Thyroid gland (tissue), 4 donors: Measurements from ENCODE around the gene ACVR1B. TPM values are rescaled to one million over a fixed set of nuclear protein-coding genes. Genes with fewer than 3 reads are reported as not detected.

Source experiments
- DNase-seq, 2 donors: peaks; one replicate each; pipeline ENCODE4 v3.0.0-alpha.2; 2019
- H3K27ac ChIP-seq, 3 donors: fragments of 200-600 bp; sonication (generic); 1 replicate in 2 of 3; 2 replicates in 1 of 3; pipeline ENCODE4 v1.5.1; 2016 to 2019; ENCODE audit warnings: mild to moderate bottlenecking in 1 of 3, moderate library complexity in 1 of 3
- H3K27me3 ChIP-seq: fragments of 200-600 bp; sonication (generic); one replicate; pipeline ENCODE4 v1.5.1; 2019
- H3K36me3 ChIP-seq, 2 donors: fragments of 200-600 bp; sonication (generic); one replicate each; pipeline ENCODE4 v1.5.1; 2016 to 2019
- H3K4me1 ChIP-seq, 2 donors: fragments of 200-600 bp; sonication (generic); one replicate each; pipeline ENCODE4 v1.5.1; 2017 to 2019
- H3K4me3 ChIP-seq, 3 donors: fragments of 200-600 bp; sonication (generic); replicated peaks in 1 of 3; 1 replicate in 2 of 3; 2 replicates in 1 of 3; pipeline ENCODE4 v1.5.1; 2016; ENCODE audit warnings: mild to moderate bottlenecking in 1 of 3
- H3K9me3 ChIP-seq: fragments of 200-600 bp; sonication (generic); one replicate; pipeline ENCODE4 v1.5.1; 2017
- POLR2A ChIP-seq, 2 donors: fragments of 450-650 bp; IDR thresholded peaks; one replicate each; pipeline ENCODE4 v1.6.1; 2017; ENCODE audit warnings: antibody characterized with exemption in 2 of 2, mild to moderate bottlenecking in 2 of 2, moderate library complexity in 1 of 2
- WGBS, 2 donors: methylation state at CpG; one replicate each; pipeline ENCODE4 v1.1.5; 2017; 5-methylcytosine and 5-hydroxymethylcytosine counted together
- intact Hi-C: fragments of 100-400 bp; cut with DNase I; formaldehyde crosslinking; loops from one replicate; pipeline ENCODE4 v1.15.1; 2023
- total RNA-seq, 4 donors: library from RNA; depleted of rRNA; stranded (reverse); fragments of >200 nt; gene quantifications; one replicate each; pipeline ENCODE4 v1.2.3, GENCODE V29; 2016
- TF ChIP-seq, protein P1 (sequence below), 6 experiments: fragments of 200-600 bp in 3 of 6; fragments of 450-650 bp in 3 of 6; sonication (generic) in 3 of 6; IDR thresholded peaks; one replicate each; pipeline ENCODE4 v1.5.1; 2016 to 2019; ENCODE audit warnings: antibody characterized with exemption in 6 of 6, mild to moderate bottlenecking in 2 of 6, inconsistent platforms in 1 of 6, moderate library complexity in 1 of 6

The ACVR1B gene
- total RNA-seq, 4 donors from 2014 or later = 13.7 to 19.9 (median 19.2) TPM

DNA sequence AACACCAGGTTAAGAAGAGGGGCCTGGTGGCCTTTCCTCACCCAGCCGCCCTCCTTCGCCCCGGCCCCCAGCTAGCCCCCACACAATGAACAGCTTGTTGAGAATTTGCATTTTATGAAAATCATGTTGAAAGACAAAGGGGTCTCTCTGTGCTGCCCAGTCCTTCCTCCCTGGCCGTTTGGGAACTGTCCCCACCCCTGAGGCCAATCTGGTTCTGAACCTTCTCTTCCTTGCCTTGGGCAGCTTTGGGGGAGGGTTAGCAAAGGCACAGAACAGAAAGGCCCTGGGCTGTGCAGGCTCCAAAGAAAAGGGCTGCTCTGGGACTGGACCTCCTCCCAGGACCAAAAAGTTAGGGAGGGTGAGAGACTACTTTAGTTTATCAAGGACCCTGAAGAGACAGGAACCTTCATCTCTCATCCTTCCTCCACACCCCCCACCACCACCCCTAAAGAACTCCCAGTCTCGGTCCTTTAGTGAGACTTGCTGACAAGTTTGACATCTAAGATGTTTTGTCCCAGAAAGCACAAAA lies 56.5 kb downstream of the ACVR1B start:
- Histone ChIP-seq H3K36me3 (no peaks in the 10 kb centered on the region), H3K4me3 (peak overlapping the region in 1 of 3 donors; percentile 67), H3K27me3 (no peaks in the 10 kb centered on the region), H3K4me1 (peaks cover 7 to 21% of the 10 kb centered on the region in 2 donors), H3K27ac (peak overlapping the region in 2 of 3 donors; percentile 78 to 80), H3K9me3 (no peaks in the 10 kb centered on the region)
- no peak for DNase-seq
- 58 to 73% methylated on average over 5 of the region's 5 CpGs for WGBS, 2 donors
- TF ChIP-seq, protein P1, sequence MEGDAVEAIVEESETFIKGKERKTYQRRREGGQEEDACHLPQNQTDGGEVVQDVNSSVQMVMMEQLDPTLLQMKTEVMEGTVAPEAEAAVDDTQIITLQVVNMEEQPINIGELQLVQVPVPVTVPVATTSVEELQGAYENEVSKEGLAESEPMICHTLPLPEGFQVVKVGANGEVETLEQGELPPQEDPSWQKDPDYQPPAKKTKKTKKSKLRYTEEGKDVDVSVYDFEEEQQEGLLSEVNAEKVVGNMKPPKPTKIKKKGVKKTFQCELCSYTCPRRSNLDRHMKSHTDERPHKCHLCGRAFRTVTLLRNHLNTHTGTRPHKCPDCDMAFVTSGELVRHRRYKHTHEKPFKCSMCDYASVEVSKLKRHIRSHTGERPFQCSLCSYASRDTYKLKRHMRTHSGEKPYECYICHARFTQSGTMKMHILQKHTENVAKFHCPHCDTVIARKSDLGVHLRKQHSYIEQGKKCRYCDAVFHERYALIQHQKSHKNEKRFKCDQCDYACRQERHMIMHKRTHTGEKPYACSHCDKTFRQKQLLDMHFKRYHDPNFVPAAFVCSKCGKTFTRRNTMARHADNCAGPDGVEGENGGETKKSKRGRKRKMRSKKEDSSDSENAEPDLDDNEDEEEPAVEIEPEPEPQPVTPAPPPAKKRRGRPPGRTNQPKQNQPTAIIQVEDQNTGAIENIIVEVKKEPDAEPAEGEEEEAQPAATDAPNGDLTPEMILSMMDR (IDR thresholded peaks at IDR 0.05) = no peak
- no peak for TF ChIP-seq POLR2A (IDR thresholded peaks at IDR 0.05)
- intact Hi-C loops = no loop called here

GRCh38 chr12:52009081-52009751 lies 57.7 kb downstream of the ACVR1B start:
- intact Hi-C loops = no loop called here
- H3K4me1 ChIP-seq = peaks cover 7 to 21% of the 10 kb centered on the region in 2 donors
- peak overlapping the region; percentile 51 to 80 (median 78) for H3K27ac ChIP-seq
- peak overlapping the region in 1 of 3 donors; percentile 67 for H3K4me3 ChIP-seq
- 69 to 78% methylated on average over 9 to 10 of the region's 10 CpGs for WGBS, 2 donors
- H3K9me3 ChIP-seq = no peaks in the 10 kb centered on the region
- DNase-seq = no peak
- TF ChIP-seq POLR2A (IDR thresholded peaks at IDR 0.05) = no peak
- TF ChIP-seq, protein P1 (IDR thresholded peaks at IDR 0.05) = no peak
- no peaks in the 10 kb centered on the region for H3K36me3 ChIP-seq
- H3K27me3 ChIP-seq = no peaks in the 10 kb centered on the region

- peaks cover 7 to 21% of the 10 kb centered on the region in 2 donors for H3K4me1 ChIP-seq
- 36 to 42% methylated on average over 7 to 10 of the region's 11 CpGs for WGBS, 2 donors
- H3K27me3 ChIP-seq = no peaks in the 10 kb centered on the region
- H3K9me3 ChIP-seq = no peaks in the 10 kb centered on the region
- H3K27ac ChIP-seq = peak overlapping the region; percentile 51 to 80 (median 78)
- peak in 1 of 2 donors; percentile 17 for TF ChIP-seq POLR2A (IDR thresholded peaks at IDR 0.05)
- TF ChIP-seq, protein P1 (IDR thresholded peaks at IDR 0.05) = no peak
- H3K36me3 ChIP-seq = no peaks in the 10 kb centered on the region
- DNase-seq = peak; percentile 63 to 74
- intact Hi-C loops = no loop called here
- peak overlapping the region in 1 of 3 donors; percentile 67 for H3K4me3 ChIP-seq
These were observed 58.7 kb downstream of the ACVR1B start for GRCh38 chr12:52010152-52010622.

DNA sequence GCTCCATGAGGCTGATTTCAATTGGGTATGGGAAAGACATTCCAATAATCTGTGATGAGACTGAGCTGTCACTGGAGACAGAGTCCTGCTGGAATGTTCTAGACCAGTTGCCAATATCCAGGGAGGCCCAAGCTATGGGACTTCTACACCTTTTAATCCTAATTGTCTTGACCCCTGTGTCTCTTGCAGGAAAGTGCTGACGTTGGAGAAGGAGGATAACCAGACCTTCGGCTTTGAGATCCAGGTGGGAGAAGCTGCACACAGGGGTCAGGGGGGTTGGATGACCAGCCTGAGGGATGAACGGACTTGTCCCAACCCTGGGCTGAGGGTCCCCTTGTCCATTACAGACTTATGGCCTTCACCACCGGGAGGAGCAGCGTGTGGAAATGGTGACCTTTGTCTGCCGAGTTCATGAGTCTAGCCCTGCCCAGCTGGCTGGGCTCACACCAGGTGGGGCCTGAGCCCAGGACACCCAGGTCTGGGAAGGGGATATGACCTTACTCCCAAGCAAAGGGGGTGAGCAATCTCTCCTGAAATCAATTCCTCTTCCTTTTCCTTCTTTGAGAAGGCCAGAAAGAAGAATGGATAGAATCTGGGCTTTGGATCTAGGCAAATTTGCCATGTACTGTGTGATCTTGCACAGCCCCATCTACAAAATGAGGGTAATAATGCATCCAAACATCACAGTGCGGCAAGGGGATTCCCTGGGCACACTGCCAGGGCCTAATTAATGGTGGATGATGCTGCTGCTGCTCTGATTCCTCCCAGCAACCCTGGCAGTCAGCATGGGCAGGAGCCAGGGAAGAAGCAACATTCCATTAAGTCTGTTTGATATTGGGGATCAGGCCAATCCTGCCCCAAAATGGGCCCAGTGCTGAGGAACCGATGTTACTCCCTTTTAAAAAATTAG lies 59.4 kb downstream of the ACVR1B start:
- H3K27ac ChIP-seq = peak overlapping the region in 2 of 3 donors; percentile 78 to 80
- no peak for DNase-seq
- WGBS, 2 donors = 62 to 64% methylated on average over 5 to 6 of the region's 8 CpGs
- peaks cover 7 to 20% of the 10 kb centered on the region in 2 donors for H3K4me1 ChIP-seq
- TF ChIP-seq, protein P1 (IDR thresholded peaks at IDR 0.05) = no peak
- TF ChIP-seq POLR2A (IDR thresholded peaks at IDR 0.05) = no peak
- H3K36me3 ChIP-seq = no peaks in the 10 kb centered on the region
- intact Hi-C loops = no loop called here
- no peak overlapping the region for H3K4me3 ChIP-seq
- no peaks in the 10 kb centered on the region for H3K27me3 ChIP-seq
- H3K9me3 ChIP-seq = no peaks in the 10 kb centered on the region
